GM19035 (cell line): ENCODE results near the gene ZCCHC14.
"Not testable (repeated sequence)": the region's sequence is repeated elsewhere in the genome, so short reads cannot be mapped to it uniquely, and the experiment has no call there.

Experiments
- ATAC-seq: cut with Tn5 transposase; IDR thresholded peaks from one replicate; pipeline ENCODE4 v1.9.1; 2021; ENCODE audit not compliant: unreplicated experiment

ZCCHC14 gene

DNA sequence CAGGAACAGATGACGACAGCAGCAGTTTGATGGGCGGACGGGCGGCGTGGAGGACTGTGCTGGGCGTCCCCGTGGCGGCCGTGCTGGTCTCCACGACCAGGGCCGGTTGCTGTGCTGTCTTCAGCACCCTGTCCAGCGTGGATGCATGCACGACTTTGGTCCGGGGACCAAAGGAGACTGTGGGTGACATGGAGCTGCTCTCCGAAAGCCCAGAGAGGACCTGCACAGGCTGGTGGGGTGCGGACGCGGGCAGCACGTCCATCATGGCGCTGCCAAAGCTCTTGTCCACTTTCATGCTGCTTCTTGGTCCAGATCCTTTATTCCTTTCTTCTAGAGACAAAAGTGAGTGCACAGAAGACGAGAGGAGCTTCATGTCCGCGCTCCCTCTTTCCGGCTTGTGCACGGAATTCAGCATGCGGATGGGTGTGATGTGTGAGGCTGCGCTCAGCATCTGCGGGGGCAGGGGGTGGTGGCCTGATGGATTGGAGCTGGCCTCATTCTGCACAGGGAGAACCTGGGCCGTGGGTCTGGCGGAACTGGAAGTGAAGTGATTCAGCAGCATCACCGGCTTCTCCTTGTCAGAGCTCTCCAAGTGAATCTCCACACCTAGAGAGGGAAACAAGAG lies 80.3 kb downstream of the ZCCHC14 start:
- ATAC-seq = no peak

- ATAC-seq = no peak
These were observed 81.2 kb downstream of the ZCCHC14 start for GRCh38 chr16:87411375-87412271.

GRCh38 chr16:87410968-87411367 lies 81.9 kb downstream of the ZCCHC14 start:
- no peak for ATAC-seq

- no peak for ATAC-seq
These were observed 82.3 kb downstream of the ZCCHC14 start for GRCh38 chr16:87410530-87410929.

- no peak for ATAC-seq
These were observed 83.0 kb downstream of the ZCCHC14 start for GRCh38 chr16:87409781-87410180.

- no peak for ATAC-seq
These were observed 83.7 kb downstream of the ZCCHC14 start for GRCh38 chr16:87409153-87409552.

- ATAC-seq = no peak
These were observed 85.2 kb downstream of the ZCCHC14 start for GRCh38 chr16:87407511-87408112.

- no peak for ATAC-seq
These were observed 86.2 kb downstream of the ZCCHC14 start for GRCh38 chr16:87406495-87407088.

DNA sequence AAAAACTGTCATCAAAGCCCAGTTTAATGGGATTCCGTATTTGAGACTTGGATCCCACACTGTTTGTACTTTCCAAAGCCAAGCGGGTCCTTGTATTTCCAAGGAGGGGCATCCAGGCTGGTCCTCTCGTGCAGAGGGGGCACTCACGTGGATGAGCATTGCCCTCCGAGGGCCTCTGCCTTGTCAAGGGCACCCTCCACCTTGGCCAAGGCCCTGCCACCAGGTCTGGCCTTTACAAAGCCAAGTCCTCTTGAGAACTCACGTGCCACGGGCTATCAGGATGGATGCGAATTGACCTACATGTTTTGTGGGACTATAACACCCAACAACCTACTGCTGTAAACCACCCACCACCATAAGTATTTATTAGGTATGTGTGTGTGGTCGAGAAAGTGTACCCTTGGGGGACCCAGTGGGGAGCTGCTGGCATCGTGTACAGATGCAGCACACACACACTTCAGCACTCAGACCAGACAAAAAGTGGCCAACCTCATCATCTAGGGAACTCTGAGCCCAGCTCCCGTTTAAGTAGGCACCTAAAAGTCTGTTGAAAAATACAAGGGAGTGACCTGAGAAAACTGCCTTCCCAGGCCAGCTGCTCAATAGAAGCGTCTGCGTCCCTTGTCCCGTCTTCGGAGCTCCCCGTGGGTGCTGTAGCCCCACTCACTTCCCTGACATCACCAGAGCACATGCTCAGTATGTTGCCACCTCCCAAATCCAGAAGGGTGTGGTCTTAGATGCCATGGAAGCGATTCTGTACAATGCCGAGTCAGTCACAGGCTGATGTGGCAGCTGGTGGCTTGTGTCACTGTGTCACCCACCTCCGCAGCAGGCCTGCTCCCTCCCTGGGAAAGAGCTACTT lies 87.8 kb downstream of the ZCCHC14 start:
- ATAC-seq = no peak

- ATAC-seq = no peak
These were observed 97.5 kb downstream of the ZCCHC14 start for GRCh38 chr16:87395181-87395842.

GRCh38 chr16:87393680-87394055 lies 99.2 kb downstream of the ZCCHC14 start:
- ATAC-seq = no peak

DNA sequence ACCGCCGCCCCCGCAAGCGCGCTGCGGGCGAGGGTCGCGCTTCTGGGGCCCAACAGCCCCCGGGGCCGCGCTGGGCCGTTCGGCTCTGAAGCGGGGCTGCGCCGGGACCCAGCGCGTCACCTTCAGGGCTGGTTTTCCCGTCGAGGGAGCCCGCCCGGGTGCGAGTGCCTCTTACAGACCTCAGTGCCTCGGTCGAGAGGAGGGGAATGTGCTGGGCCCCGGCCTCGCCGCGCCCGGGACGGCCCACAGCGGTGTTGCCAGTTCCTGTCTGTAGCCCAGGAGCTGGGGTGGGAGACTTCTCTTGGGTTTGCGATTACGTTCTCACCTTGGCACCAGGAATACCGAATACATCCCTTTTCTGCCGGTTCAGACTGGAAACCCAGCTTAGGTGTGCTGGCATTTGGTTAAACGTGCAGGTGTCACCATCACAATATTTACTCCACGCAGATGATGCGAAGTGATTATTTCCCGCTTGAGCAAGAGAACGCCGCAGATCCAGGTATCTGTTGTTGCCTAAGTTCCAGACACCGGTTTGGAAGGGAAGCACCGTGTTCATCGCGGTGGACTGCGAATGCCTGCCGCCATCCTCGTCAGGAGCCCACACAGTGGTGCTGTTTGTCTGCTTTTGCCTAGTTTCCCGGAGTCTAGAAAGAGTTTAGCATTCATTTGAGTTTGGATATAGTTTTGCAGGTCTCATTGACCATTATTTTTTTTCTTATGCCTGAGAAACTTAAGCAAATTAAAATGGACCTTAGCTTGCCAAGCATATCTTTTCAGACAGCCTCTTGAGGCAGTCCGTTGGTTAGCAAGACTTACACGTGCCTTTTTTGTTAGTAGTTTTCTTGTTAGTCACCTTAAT lies 99.8 kb downstream of the ZCCHC14 start:
- ATAC-seq = no peak

DNA sequence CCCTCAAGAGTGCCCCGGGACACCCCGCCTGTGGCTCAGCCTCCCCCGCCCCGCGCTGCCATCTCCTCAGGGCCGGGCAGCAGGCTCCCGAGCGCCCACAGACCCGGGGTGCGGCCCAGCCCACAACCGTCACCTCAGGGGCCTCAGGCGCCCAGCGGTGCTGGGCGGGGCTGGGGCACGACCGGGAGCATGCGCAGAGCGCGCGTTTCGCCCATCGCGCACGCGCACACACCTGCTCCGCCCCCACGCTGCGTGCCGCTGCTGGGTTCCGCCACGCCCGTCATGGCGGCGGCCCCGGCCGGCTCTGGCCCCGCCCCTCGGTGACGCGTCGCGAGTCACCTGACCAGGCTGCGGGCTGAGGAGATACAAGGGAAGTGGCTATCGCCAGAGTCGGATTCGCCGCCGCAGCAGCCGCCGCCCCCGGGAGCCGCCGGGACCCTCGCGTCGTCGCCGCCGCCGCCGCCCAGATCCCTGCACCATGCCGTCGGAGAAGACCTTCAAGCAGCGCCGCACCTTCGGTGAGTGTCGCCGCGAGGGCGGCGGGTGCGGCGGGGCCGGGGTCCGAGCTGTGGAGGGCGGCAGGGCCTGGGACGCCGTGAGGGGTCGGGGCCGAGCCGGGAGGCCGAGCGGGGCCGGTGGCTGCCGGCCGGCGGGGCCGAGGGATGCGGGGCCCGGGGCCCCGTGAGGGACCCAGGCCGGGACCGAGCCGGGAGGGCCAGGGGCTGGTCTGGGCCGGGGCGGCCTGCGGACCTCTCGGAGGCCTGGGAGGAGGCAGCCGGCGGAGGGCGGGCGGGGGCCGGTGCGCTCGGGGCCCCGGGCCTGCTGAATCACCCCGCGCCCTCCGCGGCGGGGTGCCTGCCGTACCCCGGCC lies 100.6 kb downstream of the ZCCHC14 start, which contains the start of gene MAP1LC3B:
MAP1LC3B (plus strand) TSS at position 387 of the 871 bp plus-strand sequence; CDS start at position 479, 92 bp downstream.
- peak; percentile 66 for ATAC-seq

- no peak for ATAC-seq
These were observed 101.4 kb downstream of the ZCCHC14 start for GRCh38 chr16:87391324-87391949.

DNA sequence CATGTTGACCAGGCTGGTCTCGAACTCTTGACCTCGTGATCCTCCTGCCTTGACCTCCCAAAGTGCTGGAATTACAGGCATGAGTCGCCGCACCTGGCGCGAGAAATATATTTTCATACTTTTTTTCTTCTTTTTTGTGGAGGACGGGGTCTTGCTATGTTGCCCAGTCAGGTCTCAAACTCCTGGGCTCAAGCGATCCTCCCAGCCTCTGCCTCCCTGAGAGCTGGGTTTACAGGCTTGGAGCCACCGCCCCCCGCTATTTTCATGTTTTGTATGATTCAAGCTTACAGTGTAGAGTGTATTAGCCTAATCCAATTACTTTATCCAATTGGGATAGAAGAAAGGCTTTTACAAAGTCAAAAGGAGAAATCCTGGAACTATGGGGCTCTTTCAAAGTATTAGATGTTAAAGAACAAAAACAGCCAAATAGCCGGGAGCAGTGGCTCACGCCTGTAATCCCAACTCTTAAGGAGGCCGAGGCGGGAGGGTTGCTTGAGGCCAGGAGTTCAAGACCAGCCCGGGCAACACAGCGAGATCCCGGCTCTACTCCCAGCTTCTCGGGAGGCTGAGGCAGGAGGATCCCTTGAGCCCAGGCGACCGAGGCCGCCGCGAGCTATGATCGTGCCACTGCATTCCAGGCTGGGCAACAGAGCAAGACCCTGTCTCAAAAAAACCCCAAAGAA lies 102.0 kb downstream of the ZCCHC14 start:
- no peak for ATAC-seq

DNA sequence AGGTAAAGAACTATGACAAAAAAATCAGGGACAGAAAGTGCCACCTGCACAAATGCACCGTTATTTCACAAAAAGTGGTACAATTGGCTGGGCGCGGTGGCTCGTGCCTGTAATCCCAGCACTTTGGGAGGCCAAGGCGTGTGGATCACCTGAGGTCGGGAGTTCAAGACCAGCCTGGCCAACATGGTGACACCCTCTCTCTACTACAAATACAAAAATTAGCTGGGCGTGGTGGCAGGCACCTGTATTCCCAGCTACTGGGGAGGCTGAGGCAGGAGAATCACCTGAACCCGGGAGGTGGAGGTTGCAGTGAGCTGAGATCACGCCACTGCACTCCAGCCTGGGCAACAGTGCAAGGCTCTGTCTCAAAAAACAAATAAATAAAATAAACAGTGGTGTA lies 102.9 kb downstream of the ZCCHC14 start:
- ATAC-seq = not testable (repeated sequence)

DNA sequence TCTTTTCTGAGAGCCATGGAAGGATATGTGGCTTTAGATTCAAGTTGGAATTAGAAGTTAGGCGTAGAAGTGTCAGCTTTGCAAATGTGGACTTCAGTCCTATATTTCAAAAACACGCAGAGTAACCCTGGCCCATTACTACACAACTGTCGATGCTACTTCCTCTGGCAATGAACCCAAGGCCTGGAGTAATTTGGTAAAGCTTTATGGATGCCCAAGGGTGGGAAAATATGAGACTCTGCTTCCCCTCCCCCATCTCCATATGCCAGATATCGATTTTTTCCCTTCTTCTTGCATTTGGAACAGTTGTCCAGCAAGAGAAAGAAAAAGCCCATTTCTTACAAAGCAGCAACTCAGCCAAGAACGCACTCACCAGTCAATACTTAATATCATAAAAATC lies 103.6 kb downstream of the ZCCHC14 start:
- no peak for ATAC-seq
